Neural progenitor cell (in vitro differentiated cells): ENCODE data around the gene IMPG2.

Experiments
- CTCF ChIP-seq: fragments of 200-600 bp; sonication (generic); IDR thresholded peaks from 2 replicates; pipeline ENCODE4 v1.5.1; 2017; ENCODE audit warnings: antibody characterized with exemption, mild to moderate bottlenecking
- EZH2 ChIP-seq: fragments of 200-600 bp; sonication (generic); IDR thresholded peaks from 2 replicates; pipeline ENCODE4 v1.6.1; 2017; ENCODE audit warnings: antibody characterized with exemption, mild to moderate bottlenecking, moderate library complexity
- EZH2phosphoT487 ChIP-seq: fragments of 200-600 bp; sonication (generic); IDR thresholded peaks from 2 replicates; pipeline ENCODE4 v1.6.1; 2017; ENCODE audit warnings: antibody characterized with exemption

DNA sequence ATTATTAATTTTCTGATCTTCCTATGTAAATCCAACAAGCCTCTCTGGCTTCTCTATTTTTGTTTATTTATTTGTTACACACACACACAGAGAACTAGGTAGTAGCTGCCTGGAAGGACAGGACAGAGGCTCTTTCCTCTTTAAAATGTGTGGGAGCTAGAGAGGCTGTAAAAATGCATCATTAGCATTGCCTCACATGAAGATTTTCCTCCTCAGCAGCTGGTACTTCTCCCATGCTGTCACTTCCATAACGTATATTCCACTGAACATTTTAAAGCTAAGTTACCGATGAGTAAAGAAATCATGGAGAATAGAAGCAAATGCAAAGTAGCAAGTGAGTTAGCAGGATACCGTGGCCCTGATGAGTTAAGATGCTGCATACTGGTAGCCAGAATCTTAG, 63.9 kb downstream of the IMPG2 start:
- TF ChIP-seq CTCF (no peak), EZH2 (no peak), EZH2phosphoT487 (no peak)
